GM04504 (cell line): ENCODE results near the gene MEF2D.
A peak's percentile ranks its signal among the peaks of the same experiment; 100 is the strongest.

Source experiments
- DNase-seq: peaks from one replicate; pipeline ENCODE4 v3.0.0-alpha.2; 2012; ENCODE audit warnings: low read depth

MEF2D gene

GRCh38 chr1:156524481-156524869 lies 23.9 kb upstream of the MEF2D start:
- no peak for DNase-seq

GRCh38 chr1:156523801-156524480 lies 23.4 kb upstream of the MEF2D start:
- no peak for DNase-seq

GRCh38 chr1:156522443-156522970 lies 21.9 kb upstream of the MEF2D start:
- no peak for DNase-seq

DNA sequence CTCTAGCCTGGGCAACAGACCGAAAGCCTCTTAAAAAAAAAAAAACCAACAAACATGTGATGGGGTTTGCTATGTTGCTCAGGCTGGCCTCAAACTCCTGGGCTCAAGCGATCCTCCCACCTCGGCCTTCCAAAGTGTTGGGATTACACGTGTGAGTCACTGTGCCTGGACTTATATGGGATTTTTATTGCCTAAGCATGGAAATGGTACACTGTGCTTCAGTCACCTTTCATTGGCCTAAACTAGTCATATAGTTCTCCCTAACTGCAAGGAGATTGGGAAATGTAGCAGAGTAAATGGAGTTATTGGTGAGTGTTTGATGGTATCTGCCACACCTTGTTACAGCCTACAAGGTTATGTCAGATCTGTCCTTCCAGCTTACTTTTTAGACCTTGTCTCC lies 17.2 kb upstream of the MEF2D start:
- no peak for DNase-seq

DNA sequence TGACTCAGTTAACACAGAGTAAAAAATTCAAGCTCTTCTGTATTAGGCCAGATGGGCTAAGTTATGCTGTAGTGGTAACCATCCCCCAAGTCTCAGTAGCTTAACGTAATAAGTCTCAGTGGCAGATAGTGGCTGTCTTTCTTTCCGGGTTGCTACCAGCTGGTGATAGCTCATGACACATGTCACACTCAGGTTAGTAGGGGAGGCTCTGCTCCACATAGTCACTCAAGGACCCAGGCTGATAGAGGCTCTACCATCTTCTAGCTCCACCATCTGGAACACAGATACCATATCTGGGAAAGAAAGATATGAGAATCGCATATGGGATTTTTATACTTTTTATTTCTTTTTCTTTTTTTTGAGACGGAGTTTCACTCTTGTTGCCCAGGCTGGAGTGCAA lies 16.2 kb upstream of the MEF2D start:
- DNase-seq: no peak

DNA sequence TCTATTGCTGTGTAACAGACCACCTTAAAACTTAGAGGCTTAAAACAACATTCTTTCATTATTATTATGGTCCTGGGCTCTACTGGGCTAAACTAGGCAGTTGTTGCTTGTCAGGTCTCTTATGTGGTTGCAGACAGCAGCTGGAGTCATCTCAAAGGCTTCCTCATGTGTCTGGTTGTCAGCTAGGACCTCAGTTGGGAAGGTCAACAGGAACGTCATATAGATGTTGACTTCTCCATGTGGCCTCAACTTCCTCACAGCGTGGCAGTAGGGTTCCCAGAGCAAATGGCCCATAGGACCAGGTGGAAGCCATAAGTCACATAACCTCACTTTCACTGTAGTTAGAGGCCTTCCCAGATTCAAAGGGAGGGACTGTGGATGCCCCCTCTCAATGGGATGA lies 15.4 kb upstream of the MEF2D start:
- DNase-seq: no peak

GRCh38 chr1:156513185-156513584 lies 12.6 kb upstream of the MEF2D start:
- no peak for DNase-seq

DNA sequence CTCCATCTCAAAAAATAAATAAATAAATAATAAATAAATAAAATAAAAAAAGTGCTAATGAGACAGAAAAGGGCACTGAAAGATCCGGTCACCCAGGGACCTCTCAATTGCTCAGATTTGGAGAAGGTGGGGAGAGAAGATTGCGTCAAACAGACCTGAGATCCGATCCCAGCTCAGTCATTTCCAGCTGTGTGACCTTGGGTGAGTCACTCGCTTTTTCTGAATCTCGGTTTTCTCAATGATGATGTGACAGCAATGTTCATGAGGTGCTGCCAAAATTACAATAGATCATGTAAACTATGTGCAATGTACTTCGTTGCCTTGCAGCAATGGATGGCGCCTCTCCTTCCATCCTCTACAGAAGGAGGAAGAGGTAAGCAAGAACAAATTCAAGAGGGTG lies 11.1 kb upstream of the MEF2D start:
- no peak for DNase-seq

DNA sequence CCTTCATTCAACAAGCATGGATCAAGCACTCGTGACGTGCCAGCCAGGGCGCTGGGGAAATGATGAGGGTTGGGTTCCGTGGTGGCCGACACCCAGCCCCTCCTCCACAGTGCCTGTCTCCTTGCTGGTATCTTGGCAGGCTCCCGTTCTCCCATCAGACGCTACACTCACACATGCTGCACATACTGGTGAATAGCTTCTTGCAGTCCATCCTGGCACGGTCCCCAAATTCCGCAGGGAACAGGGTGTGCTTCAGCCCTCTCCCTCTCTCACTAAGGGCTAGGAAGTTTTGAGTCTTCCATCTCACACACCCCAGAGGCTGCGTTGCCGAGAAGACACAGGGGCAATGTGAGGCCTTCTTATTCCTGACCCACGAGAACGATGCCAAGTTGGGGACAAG lies 10.1 kb upstream of the MEF2D start:
- peak; percentile 81 for DNase-seq

DNA sequence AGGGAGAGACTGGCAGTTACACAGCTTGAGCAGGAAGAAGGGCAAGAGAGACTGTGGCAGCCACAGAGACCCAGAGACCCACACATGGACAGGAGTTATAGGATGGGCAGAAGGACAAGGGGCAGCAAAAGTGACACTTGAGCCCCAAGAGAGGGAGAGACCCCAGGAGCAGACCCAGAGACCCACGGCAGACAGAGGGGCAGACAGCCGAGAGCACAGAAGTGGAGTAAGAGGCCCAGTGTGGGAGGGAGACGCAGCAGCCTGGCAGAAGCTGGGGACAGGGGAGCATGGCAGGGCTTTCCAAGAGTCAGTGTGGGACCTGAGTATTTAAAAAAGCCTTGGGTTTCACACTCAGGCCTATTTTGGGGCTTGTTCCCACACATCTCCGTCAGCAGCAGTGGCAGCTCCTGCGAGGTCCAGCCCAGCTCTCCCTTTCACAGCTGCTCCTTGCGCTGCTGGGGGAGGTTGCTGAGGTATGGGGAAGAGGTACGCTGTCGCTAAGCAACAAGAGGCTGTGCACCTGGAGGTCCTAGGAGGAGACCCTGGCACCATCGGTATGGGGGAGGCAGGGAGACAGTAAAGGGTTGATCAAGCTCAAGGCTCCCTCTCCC lies 9.0 kb upstream of the MEF2D start:
- no peak for DNase-seq

DNA sequence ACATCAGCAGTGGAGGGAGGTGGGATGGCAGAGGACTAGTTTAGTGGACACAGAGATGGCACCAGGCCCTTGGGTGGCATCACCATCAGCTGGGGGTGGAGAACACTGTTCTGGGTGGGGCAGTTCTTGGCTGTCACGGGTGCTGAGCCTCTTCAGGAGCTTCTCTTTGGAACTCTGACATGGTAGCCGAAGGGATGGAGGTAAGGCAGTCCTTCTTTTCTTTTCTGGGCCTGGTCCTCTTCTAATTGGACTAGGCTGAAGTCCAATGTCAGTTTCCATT lies 8.3 kb upstream of the MEF2D start:
- DNase-seq: no peak

- peak; percentile 58 for DNase-seq
These were observed 7.8 kb upstream of the MEF2D start for GRCh38 chr1:156508205-156508954.

- no peak for DNase-seq
These were observed 5.9 kb upstream of the MEF2D start for GRCh38 chr1:156506450-156506849.

DNA sequence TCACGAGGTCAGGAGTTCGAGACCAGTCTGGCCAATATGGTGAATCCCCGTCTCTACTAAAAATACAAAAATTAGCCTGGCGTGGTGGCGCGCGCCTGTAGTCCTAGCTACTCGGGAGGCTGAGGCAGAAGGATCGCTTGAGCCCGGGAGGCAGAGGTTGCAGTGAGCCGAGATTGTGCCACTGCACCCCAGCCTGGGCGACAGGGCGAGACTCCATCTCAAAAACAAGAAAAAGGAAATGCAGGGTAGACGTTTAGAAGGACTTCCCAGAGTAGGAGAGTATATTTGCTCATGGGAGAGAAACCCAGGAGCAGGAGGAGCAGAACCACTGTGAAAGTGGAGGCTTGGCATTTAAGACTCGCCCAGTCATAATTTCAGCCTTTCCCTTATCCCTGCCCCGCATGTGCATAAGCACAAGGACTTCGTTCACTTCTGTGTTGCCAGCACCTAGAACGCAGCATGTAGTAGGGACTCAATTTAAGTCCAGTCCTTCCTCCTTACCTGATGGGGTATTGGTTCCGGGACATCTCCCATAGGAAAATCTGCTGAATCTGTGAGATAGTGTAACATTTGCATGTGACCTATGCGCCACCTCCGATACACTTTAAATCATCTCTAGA lies 5.2 kb upstream of the MEF2D start:
- DNase-seq: no peak

DNA sequence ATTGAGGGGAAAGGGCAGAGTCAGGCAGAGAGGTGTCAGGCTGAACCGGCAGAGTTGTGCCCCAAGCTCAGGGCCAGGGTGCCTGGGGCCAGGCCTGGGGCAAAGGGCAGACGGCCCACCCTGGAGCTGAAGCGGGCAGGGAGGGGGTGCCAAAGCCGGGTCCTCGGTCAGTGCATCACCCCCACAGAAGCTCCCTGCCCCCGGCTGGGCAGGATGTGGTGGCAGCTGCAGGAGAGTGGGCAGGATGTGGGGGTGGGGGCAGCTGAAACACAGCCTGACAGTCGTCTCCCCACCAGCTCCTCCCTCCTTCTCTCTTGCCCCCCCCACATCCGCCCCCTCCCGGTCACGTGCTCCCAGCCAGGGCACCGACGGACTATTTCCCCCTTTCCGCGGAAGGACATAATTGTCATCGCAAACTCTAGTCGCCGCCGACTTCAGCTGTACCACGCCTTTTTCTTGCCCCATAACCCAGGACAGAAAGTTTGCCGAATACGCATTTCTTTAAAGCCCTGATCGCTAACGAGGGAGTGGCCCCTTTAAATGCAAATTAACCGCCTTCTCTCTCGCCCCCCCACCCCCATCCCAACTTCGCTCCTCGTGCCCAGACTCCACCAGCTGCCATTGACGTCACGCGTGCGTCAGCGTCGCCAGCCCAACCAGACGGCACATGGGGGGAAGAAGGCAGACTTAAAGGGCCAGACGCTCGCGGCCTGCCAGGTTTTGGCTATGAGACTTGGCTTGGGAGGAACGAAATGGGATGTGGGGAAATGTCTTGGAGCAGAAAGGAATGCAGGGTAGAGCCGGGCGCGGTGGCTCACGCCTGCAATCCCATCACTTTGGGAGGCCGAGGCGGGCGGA lies 4.5 kb upstream of the MEF2D start:
- DNase-seq: peak; percentile 98

DNA sequence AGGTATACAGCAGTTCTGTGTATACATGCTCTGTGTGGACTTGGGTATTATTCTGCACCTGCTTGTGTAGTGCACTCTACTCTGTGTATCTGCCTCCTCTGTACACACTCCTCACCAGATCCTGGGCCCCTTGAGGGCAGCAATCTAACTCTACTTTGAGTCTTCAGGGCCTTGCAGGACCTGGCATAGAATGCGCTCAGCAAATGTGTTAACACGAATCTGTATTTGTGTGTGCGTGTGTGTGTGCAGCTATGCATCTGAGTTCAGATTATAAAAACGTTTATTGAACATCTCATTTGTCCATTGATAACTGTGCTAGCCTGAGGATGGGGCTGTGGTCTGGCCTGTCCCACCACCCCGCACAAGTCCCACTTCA lies 3.9 kb upstream of the MEF2D start:
- no peak for DNase-seq

DNA sequence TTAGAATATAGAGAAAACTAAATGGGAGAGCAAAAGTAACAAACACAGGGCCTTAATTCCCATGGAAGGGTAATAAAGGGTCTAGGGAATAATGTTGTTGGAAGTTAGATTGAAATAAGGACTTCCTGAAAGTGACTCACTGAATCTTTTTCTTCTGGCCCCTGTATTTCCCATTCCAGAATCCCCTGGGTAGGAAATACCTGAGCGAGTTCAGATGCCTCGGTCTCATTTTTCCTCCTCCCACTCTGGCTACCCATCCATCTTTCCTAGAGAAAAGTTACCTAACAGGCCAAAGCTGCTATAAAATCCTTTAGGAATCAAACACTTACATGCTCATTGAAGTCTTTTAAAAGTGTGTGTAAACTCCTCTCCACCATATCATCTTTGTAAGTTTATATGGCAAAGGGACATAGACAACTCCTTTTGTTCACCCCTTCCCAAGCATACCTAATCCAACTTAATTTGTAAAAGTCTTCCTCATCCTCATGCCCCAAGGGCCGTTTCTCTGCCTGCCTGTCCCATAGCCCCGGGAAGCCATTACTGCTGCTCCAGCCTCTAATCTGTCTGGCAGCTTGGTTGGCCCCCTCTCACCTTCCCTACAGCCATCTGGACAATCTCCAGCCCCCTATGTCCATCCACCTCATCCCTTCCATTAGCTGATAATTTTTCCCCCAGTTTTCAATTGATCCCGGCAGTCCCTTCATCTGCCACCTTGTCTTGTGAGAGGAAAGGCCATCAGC lies 3.3 kb upstream of the MEF2D start:
- DNase-seq: no peak

GRCh38 chr1:156502894-156503697 lies 2.5 kb upstream of the MEF2D start:
- peak; percentile 86 for DNase-seq

DNA sequence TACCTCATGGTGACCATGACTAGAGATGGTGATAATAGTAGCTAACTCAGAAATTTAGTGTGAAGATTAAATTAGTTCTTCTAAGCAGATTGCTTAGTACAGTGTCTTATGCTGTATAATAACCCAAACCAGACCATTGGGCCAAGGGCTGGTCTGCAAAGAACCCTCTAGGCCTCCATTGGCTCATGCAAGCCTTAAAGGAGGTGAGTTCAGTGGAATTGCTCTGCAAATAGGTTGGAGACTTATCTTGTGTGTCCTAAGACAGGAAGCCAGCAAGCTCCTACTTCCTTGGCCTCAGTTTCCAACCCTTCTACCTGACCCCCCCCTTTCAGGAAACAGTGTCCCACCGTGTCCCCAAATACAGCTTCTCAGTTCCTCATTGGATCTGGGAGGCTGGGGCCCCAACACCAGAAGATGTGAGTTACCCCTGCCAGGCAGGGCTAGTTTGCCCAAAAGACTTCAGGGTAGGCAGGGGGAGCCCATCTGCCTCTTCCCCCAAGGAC lies 1.9 kb upstream of the MEF2D start:
- DNase-seq: no peak

GRCh38 chr1:156500793-156501506 lies 375 bp upstream of the MEF2D start:
- peak; percentile 92 for DNase-seq
